H1 (cell line): Measurements from ENCODE around the gene HOXB5. TPM values are rescaled to one million over a fixed set of nuclear protein-coding genes. Genes with fewer than 3 reads are reported as not detected.

Source experiments
- CTCF ChIA-PET: fragments of 300-600 bp; sonication (Branson Sonifier 250); formaldehyde crosslinking; loops from one replicate; lab custom pipeline; 2021; ENCODE audit not compliant: partially characterized antibody; lab: Charles Lee
- POLR2A ChIA-PET: fragments of 300-600 bp; sonication (Branson Sonifier 250); formaldehyde crosslinking; loops from one replicate; lab custom pipeline; 2021; ENCODE audit warnings: inconsistent platforms; ENCODE audit not compliant: partially characterized antibody; lab: Charles Lee
- DNase-seq, 2 experiments: peaks; one replicate each; pipeline versions ENCODE4 v3.0.0 to v3.0.0-alpha.2; 2010 to 2022; ENCODE audit warnings: low spot score in 2 of 2, low read depth in 1 of 2, mixed read lengths in 1 of 2
- FAIRE-seq: peaks from 2 replicates; lab custom pipeline; 2011; peaks lifted over from hg19 to GRCh38; lab: Jason Lieb, UNC
- H2AFZ ChIP-seq: 2 replicates; pipeline ENCODE4 v1.8.1; 2012; ENCODE audit warnings: low read length, inconsistent platforms
- H2AK5ac ChIP-seq: 2 replicates; pipeline ENCODE4 v1.6.1; 2013; ENCODE audit warnings: low read depth, low read length
- H2BK120ac ChIP-seq: replicated peaks from 2 replicates; pipeline ENCODE3; 2013; ENCODE audit warnings: low read depth, low read length, inconsistent platforms
- H2BK12ac ChIP-seq: 2 replicates; pipeline ENCODE4 v1.6.1; 2013; ENCODE audit warnings: low read depth, low read length
- H2BK15ac ChIP-seq: 2 replicates; pipeline ENCODE4 v1.6.1; 2013; ENCODE audit warnings: low read length
- H2BK20ac ChIP-seq: 2 replicates; pipeline ENCODE4 v1.6.1; 2013; ENCODE audit warnings: low read length
- H2BK5ac ChIP-seq: 2 replicates; pipeline ENCODE4 v1.6.1; 2013; ENCODE audit warnings: low read depth, low read length
- H3K14ac ChIP-seq: 2 replicates; pipeline ENCODE4 v1.6.1; 2013; ENCODE audit warnings: inconsistent platforms; ENCODE audit not compliant: insufficient read length
- H3K18ac ChIP-seq: 2 replicates; pipeline ENCODE4 v1.6.1; 2013; ENCODE audit warnings: low read length; ENCODE audit errors: extremely low read depth
- H3K23ac ChIP-seq: 2 replicates; pipeline ENCODE4 v1.6.1; 2013; ENCODE audit warnings: inconsistent platforms; ENCODE audit not compliant: insufficient read length
- H3K23me2 ChIP-seq: 2 replicates; pipeline ENCODE4 v1.6.1; 2013; ENCODE audit warnings: low read depth, low read length
- H3K27ac ChIP-seq: 2 replicates; pipeline ENCODE4 v1.6.1; 2011; ENCODE audit warnings: low read depth, low read length, inconsistent platforms
- H3K27me3 ChIP-seq, 4 experiments: replicated peaks in 1 of 4; 1 replicate in 1 of 4; 2 replicates in 3 of 4; pipeline versions ENCODE4 v1.6.1 to v1.8.1; 2011 to 2013; ENCODE audit warnings: low read length in 3 of 4, mild to moderate bottlenecking in 3 of 4, inconsistent platforms in 2 of 4, mixed read lengths in 2 of 4, moderate library complexity in 1 of 4; ENCODE audit not compliant: control insufficient read depth in 3 of 4, insufficient read depth in 3 of 4; ENCODE audit errors: extremely low read depth in 1 of 4
- H3K36me3 ChIP-seq, 4 experiments: 2 replicates each; pipeline versions ENCODE4 v1.6.1 to v1.8.1; 2011 to 2013; ENCODE audit warnings: mild to moderate bottlenecking in 4 of 4, low read length in 3 of 4, moderate library complexity in 2 of 4, control low read depth in 1 of 4, inconsistent platforms in 1 of 4; ENCODE audit not compliant: insufficient read depth in 4 of 4, control insufficient read depth in 2 of 4
- H3K4ac ChIP-seq: replicated peaks from 2 replicates; pipeline ENCODE3; 2013; ENCODE audit warnings: low read length, low read depth, mixed read lengths, inconsistent platforms; ENCODE audit not compliant: insufficient read length
- H3K4me1 ChIP-seq, 4 experiments: replicated peaks in 1 of 4; 1 replicate in 1 of 4; 2 replicates in 3 of 4; pipeline versions ENCODE4 v1.6.1 to v1.8.1; 2011 to 2013; ENCODE audit warnings: low read length in 3 of 4, inconsistent platforms in 2 of 4, mixed read lengths in 1 of 4; ENCODE audit not compliant: insufficient read depth in 4 of 4, control insufficient read depth in 3 of 4
- H3K4me2 ChIP-seq, 2 experiments: 2 replicates each; pipeline versions ENCODE4 v1.6.1 to v1.8.1; 2011 to 2013; ENCODE audit warnings: low read depth in 2 of 2, low read length in 2 of 2, control low read depth in 1 of 2, inconsistent platforms in 1 of 2, mild to moderate bottlenecking in 1 of 2; ENCODE audit not compliant: insufficient read depth in 1 of 2
- H3K4me3 ChIP-seq, 4 experiments: fragments of 200-600, 300-600 bp in 1 of 4; sonication (generic), shearing (Covaris generic), sonication (Bioruptor Twin) in 1 of 4; 2 replicates each; pipeline versions ENCODE4 v1.5.1 to v1.8.1; 2011 to 2016; ENCODE audit warnings: low read length in 4 of 4, low read depth in 3 of 4, control low read depth in 2 of 4, inconsistent platforms in 2 of 4, mild to moderate bottlenecking in 2 of 4, mixed read lengths in 1 of 4, moderate library complexity in 1 of 4; ENCODE audit not compliant: insufficient read depth in 2 of 4; ENCODE audit errors: extremely low read depth in 1 of 4
- H3K56ac ChIP-seq: replicated peaks from 2 replicates; pipeline ENCODE3; 2013; ENCODE audit warnings: low read depth, mild to moderate bottlenecking, mixed read lengths, low read length, inconsistent platforms; ENCODE audit not compliant: insufficient read length
- H3K79me1 ChIP-seq: 2 replicates; pipeline ENCODE4 v1.6.1; 2013; ENCODE audit warnings: low read depth, low read length, control low read depth
- H3K79me2 ChIP-seq, 2 experiments: 2 replicates each; pipeline versions ENCODE4 v1.6.1 to v1.8.1; 2012 to 2013; ENCODE audit warnings: low read length in 2 of 2, mild to moderate bottlenecking in 2 of 2, inconsistent platforms in 1 of 2; ENCODE audit not compliant: insufficient read depth in 2 of 2, control insufficient read depth in 1 of 2
- H3K9ac ChIP-seq, 4 experiments: replicated peaks in 1 of 4; 1 replicate in 1 of 4; 2 replicates in 3 of 4; pipeline versions ENCODE4 v1.6.1 to v1.8.1; 2011 to 2013; ENCODE audit warnings: low read depth in 3 of 4, low read length in 3 of 4, control low read depth in 2 of 4, mild to moderate bottlenecking in 2 of 4, moderate library complexity in 2 of 4, inconsistent platforms in 1 of 4; ENCODE audit errors: extremely low read depth in 1 of 4
- H3K9me3 ChIP-seq, 2 experiments: 2 replicates each; pipeline versions ENCODE4 v1.6.1 to v1.8.1; 2012 to 2013; ENCODE audit warnings: mild to moderate bottlenecking in 2 of 2, moderate library complexity in 2 of 2, control low read depth in 1 of 2, inconsistent platforms in 1 of 2, low read depth in 1 of 2, low read length in 1 of 2, mixed read lengths in 1 of 2; ENCODE audit not compliant: insufficient read depth in 2 of 2
- H4K20me1 ChIP-seq, 2 experiments: replicated peaks in 1 of 2; 2 replicates each; pipeline versions ENCODE3 to v1.8.1; 2011 to 2013; ENCODE audit warnings: inconsistent platforms in 2 of 2, low read length in 2 of 2, mild to moderate bottlenecking in 1 of 2; ENCODE audit not compliant: insufficient read depth in 2 of 2, control insufficient read depth in 1 of 2
- H4K5ac ChIP-seq: 2 replicates; pipeline ENCODE4 v1.6.1; 2013; ENCODE audit warnings: low read length, low read depth, mixed read lengths, inconsistent platforms; ENCODE audit not compliant: insufficient read length
- H4K8ac ChIP-seq: 2 replicates; pipeline ENCODE4 v1.8.0; 2013; ENCODE audit warnings: mild to moderate bottlenecking, moderate library complexity, low read length, inconsistent platforms; ENCODE audit not compliant: insufficient read depth; ENCODE audit errors: extremely low read depth
- H4K91ac ChIP-seq: replicated peaks from 2 replicates; pipeline ENCODE3; 2013; ENCODE audit warnings: low read length, mixed read lengths, inconsistent platforms; ENCODE audit not compliant: insufficient read length
- BACH1 ChIP-seq: IDR thresholded peaks from 2 replicates; pipeline ENCODE4 v1.6.1; 2012; ENCODE audit warnings: low read length, improper control_type of control experiment
- BRCA1 ChIP-seq: IDR thresholded peaks from 2 replicates; pipeline ENCODE4 v1.6.1; 2012; ENCODE audit warnings: low read depth, low read length, improper control_type of control experiment
- CHD1 ChIP-seq: IDR thresholded peaks from 2 replicates; pipeline ENCODE4 v1.6.1; 2012; ENCODE audit warnings: low read depth, low read length, improper control_type of control experiment
- EGR1 ChIP-seq: IDR thresholded peaks from 2 replicates; pipeline ENCODE4 v1.6.1; 2011; ENCODE audit warnings: low read depth, low read length, borderline replicate concordance
- EZH2 ChIP-seq: fragments of 200-600 bp; sonication (generic); IDR thresholded peaks from 2 replicates; pipeline ENCODE4 v1.7.1; 2012; ENCODE audit warnings: low read depth, mild to moderate bottlenecking, moderate library complexity, low read length, inconsistent platforms; ENCODE audit not compliant: severe bottlenecking
- HDAC6 ChIP-seq: IDR thresholded peaks from one replicate; pipeline ENCODE4 v1.7.1; 2012; ENCODE audit warnings: low read depth, mild to moderate bottlenecking, inconsistent platforms, low read length, moderate library complexity
- NRF1 ChIP-seq: IDR thresholded peaks from 2 replicates; pipeline ENCODE4 v1.6.1; 2011; ENCODE audit warnings: mild to moderate bottlenecking, low read depth, low read length, improper control_type of control experiment
- POU5F1 ChIP-seq: IDR thresholded peaks from 2 replicates; pipeline ENCODE4 v1.6.1; 2011; ENCODE audit warnings: low read depth, mild to moderate bottlenecking, low read length, moderate library complexity
- RNF2 ChIP-seq: fragments of 200-900, 300-1000 bp; sonication (generic); IDR thresholded peaks from 2 replicates; pipeline ENCODE4 v1.7.1; 2016; ENCODE audit warnings: borderline replicate concordance, low read depth, mild to moderate bottlenecking, antibody characterized with exemption, low read length; ENCODE audit not compliant: poor library complexity, severe bottlenecking; ENCODE audit errors: missing control alignments
- SIRT6 ChIP-seq: IDR thresholded peaks from one replicate; pipeline ENCODE4 v1.7.1; 2012; ENCODE audit warnings: low read length, inconsistent platforms
- TAF1 ChIP-seq: IDR thresholded peaks from 2 replicates; pipeline ENCODE4 v1.6.1; 2011; ENCODE audit warnings: mild to moderate bottlenecking, low read depth, low read length
- WGBS, 2 experiments: shearing (Covaris generic) in 1 of 2; methylation state at CpG; one replicate each; pipeline versions ENCODE4 v1.1.6 to v1.1.7; 2013 to 2015; ENCODE audit warnings: low lambda C conversion rate in 2 of 2, mixed read lengths in 2 of 2, inconsistent platforms in 1 of 2, low coverage in 1 of 2, missing lambda C conversion rate in 1 of 2; ENCODE audit not compliant: insufficient replicate concordance in 2 of 2, insufficient coverage in 1 of 2, insufficient read length in 1 of 2; ENCODE audit errors: extremely low coverage in 1 of 2, missing lambda C conversion rate in 1 of 2; 5-methylcytosine and 5-hydroxymethylcytosine counted together
- polyA plus RNA-seq, 7 experiments: library from polyadenylated mRNA; depleted of rRNA in 3 of 7; stranded (reverse) in 5 of 7; unstranded in 2 of 7; fragments of >200 nt in 5 of 7; fragments of 200-250 nt in 2 of 7; gene quantifications; 1 replicate in 5 of 7; 2 replicates in 1 of 7; 4 replicates in 1 of 7; pipeline versions ENCODE4 v1.2.1 to v1.2.3, GENCODE V29; 2011 to 2013; ENCODE audit warnings: missing spikeins in 2 of 7, mixed read lengths in 2 of 7
- total RNA-seq: library from RNA; stranded (reverse); fragmentation: NEBNext Ultra II Directional; extraction: Animal tissue kit (Norgen Biotek cat#: 25700); gene quantifications from 2 replicates; pipeline ENCODE4 v1.2.1, GENCODE V29; 2021

HOXB5 gene
- total and polyA plus RNA-seq, 2 of the 8 experiments (the other 6 are each of a cell fraction or from before 2014, with no cell fraction given), result not detected

GRCh38 chr17:48615047-48615962 is 21.7 kb upstream of the HOXB5 start, which contains the start of gene HOXB8:
Gene HOXB8 (minus strand): TSS chr17:48615292. CDS start chr17:48614704, 588 bp downstream.
- Histone ChIP-seq H2AFZ (no peak within 1 kb of the TSS), H3K4me3 (no peak within 1 kb of the TSS), H3K23me2 (0 out of 2 replicates have a peak, but pooled peaks cover 2% of the 10 kb centered on the region), H3K9ac (no peak within 1 kb of the TSS), H3K23ac (no peak within 1 kb of the TSS), H3K56ac (no peak within 1 kb of the TSS), H3K36me3 (peaks cover 0 to 15% (median 0%) of the 10 kb centered on the region in 4 experiments; a peak in 1 of 8 replicates), H4K20me1 (peaks cover 18 to 32% of the 10 kb centered on the region in 2 experiments), H3K27me3 (peaks cover 98 to 100% (median 99%) of the 10 kb centered on the region in 4 experiments), H2BK120ac (no peak within 1 kb of the TSS), H2BK15ac (no peak within 1 kb of the TSS; the same call in 1 of the 2 replicates), H2AK5ac (no peak within 1 kb of the TSS), H2BK12ac (no peak within 1 kb of the TSS; the same call in 1 of the 2 replicates), H3K4ac (no peak within 1 kb of the TSS), H3K27ac (no peak within 1 kb of the TSS), H3K79me2 (no peaks in the 10 kb centered on the region), H4K91ac (no peak within 1 kb of the TSS), H2BK20ac (no peak within 1 kb of the TSS), H4K5ac (no peak within 1 kb of the TSS), H3K4me2 (peak within 1 kb of the TSS in 1 of 2 experiments; percentile 26; a peak in 2 of 4 replicates), H4K8ac (no peak within 1 kb of the TSS; the same call in 1 of the 2 replicates), H2BK5ac (no peak within 1 kb of the TSS), H3K14ac (no peak within 1 kb of the TSS), H3K4me1 (peaks cover 0 to 9% (median 6%) of the 10 kb centered on the region in 4 experiments; a peak in 5 of 7 replicates), H3K18ac (no peak within 1 kb of the TSS), H3K9me3 (no peaks in the 10 kb centered on the region; a peak in 1 of 4 replicates), H3K79me1 (no peaks in the 10 kb centered on the region)
- FAIRE-seq (no peak), DNase-seq (no peak)
- ChIA-PET POLR2A (interaction anchor here (1.2 kb wide), 1 partner anchor 18 kb away, joined by 3 read pairs; no protein-coding TSS in a partner anchor), CTCF (interaction anchor here (0.5 to 5.4 kb wide), 12 partner anchors 9 to 947 kb away, joined by 3 to 30 read pairs (median 4); partner anchors contain the start of genes HOXB5 and HOXB9)
- 22% methylated on average over 38 of the region's 41 CpGs; no CpG with 5 or more reads in 1 of the 2 experiments for WGBS, 2 experiments
- TF ChIP-seq BRCA1, result no peak
- no peak for TF ChIP-seq CHD1
- no peak for TF ChIP-seq TAF1
- TF ChIP-seq POU5F1, result no peak
- TF ChIP-seq SIRT6, result no peak
- no peak for TF ChIP-seq NRF1
- TF ChIP-seq BACH1, result no peak
- TF ChIP-seq RNF2, result peak; percentile 42
- no peak for TF ChIP-seq EZH2
- no peak for TF ChIP-seq HDAC6
- TF ChIP-seq EGR1, result 0 out of 2 replicates have a peak, but pooled peaks have one; percentile 15
